HepG2 (cell line): ENCODE results near the gene TBC1D12. TPM values are rescaled to one million over a fixed set of nuclear protein-coding genes. Genes with fewer than 3 reads are reported as not detected.

ENCODE experiments used
- ARHGAP35 ChIP-seq: sonication (generic); formaldehyde crosslinking; IDR thresholded peaks from 2 replicates; pipeline ENCODE4 v1.9.0; 2022; ENCODE audit warnings: mild to moderate bottlenecking, inconsistent platforms, moderate library complexity, missing genetic modification reagents, borderline replicate concordance
- BRCA1 ChIP-seq: sonication (generic); formaldehyde crosslinking; IDR thresholded peaks from 2 replicates; pipeline ENCODE4 v1.4.0; 2020; ENCODE audit warnings: missing genetic modification reagents
- CREB1 ChIP-seq, 2 experiments: fragments of 450-650 bp in 1 of 2; IDR thresholded peaks; 2 replicates each; pipeline ENCODE4 v1.6.1; 2016 to 2017; ENCODE audit warnings: control low read depth in 1 of 2, mild to moderate bottlenecking in 1 of 2, missing compliant biosample characterization in 1 of 2, missing genetic modification characterization in 1 of 2
- HNRNPLL ChIP-seq: fragments of 200-400 bp; formaldehyde crosslinking; IDR thresholded peaks from 2 replicates; pipeline ENCODE4 v1.6.1; 2017; ENCODE audit warnings: mild to moderate bottlenecking, low read depth, low read length; ENCODE audit not compliant: poor library complexity, severe bottlenecking
- KDM3A ChIP-seq: IDR thresholded peaks from 2 replicates; pipeline ENCODE4 v1.6.1; 2018; ENCODE audit warnings: low read depth, missing compliant biosample characterization
- KLF16 ChIP-seq, 2 experiments: sonication (generic) in 1 of 2; formaldehyde crosslinking in 1 of 2; IDR thresholded peaks; 2 replicates each; pipeline versions ENCODE4 v1.6.1 to v1.8.0; 2016 to 2023; ENCODE audit warnings: missing genetic modification reagents in 2 of 2, missing compliant biosample characterization in 1 of 2
- PLSCR1 ChIP-seq: sonication (generic); formaldehyde crosslinking; IDR thresholded peaks from 2 replicates; pipeline ENCODE4 v1.5.0; 2020; ENCODE audit warnings: missing genetic modification reagents, mild to moderate bottlenecking, borderline replicate concordance
- POLR2A ChIP-seq, 2 experiments: IDR thresholded peaks; 2 replicates each; pipeline ENCODE4 v1.6.1; 2011; ENCODE audit warnings: low read depth in 2 of 2, low read length in 2 of 2, mild to moderate bottlenecking in 1 of 2, moderate library complexity in 1 of 2; ENCODE audit not compliant: insufficient read depth in 1 of 2
- SAP130 ChIP-seq: IDR thresholded peaks from 2 replicates; pipeline ENCODE4 v1.6.1; 2016; ENCODE audit warnings: low read depth
- ZBTB20 ChIP-seq: sonication (generic); formaldehyde crosslinking; IDR thresholded peaks from 2 replicates; pipeline ENCODE4 v1.8.1; 2023; ENCODE audit warnings: missing genetic modification reagents, low read depth, mild to moderate bottlenecking, borderline replicate concordance
- ZBTB39 ChIP-seq: sonication (generic); formaldehyde crosslinking; IDR thresholded peaks from 2 replicates; pipeline ENCODE4 v1.5.0; 2020; ENCODE audit warnings: missing genetic modification reagents
- ZMYM3 ChIP-seq: sonication (generic); formaldehyde crosslinking; IDR thresholded peaks from 2 replicates; pipeline ENCODE4 v1.5.1; 2020; ENCODE audit warnings: mild to moderate bottlenecking, missing genetic modification reagents
- ZNF510 ChIP-seq: sonication (generic); formaldehyde crosslinking; IDR thresholded peaks from 2 replicates; pipeline ENCODE4 v1.4.0; 2020; ENCODE audit warnings: low read depth, mild to moderate bottlenecking, missing genetic modification reagents
- ZNF646 ChIP-seq: sonication (generic); formaldehyde crosslinking; IDR thresholded peaks from 2 replicates; pipeline ENCODE4 v1.9.0; 2021; ENCODE audit warnings: mild to moderate bottlenecking, missing genetic modification reagents
- ZNF768 ChIP-seq: sonication (generic); formaldehyde crosslinking; IDR thresholded peaks from 2 replicates; pipeline ENCODE4 v1.4.0; 2020; ENCODE audit warnings: missing genetic modification reagents
- ZNF792 ChIP-seq: IDR thresholded peaks from 2 replicates; pipeline ENCODE4 v1.6.1; 2016
- ZSCAN29 ChIP-seq: sonication (generic); formaldehyde crosslinking; conservative IDR thresholded peaks from 2 replicates; pipeline ENCODE4 v1.4.0; 2020; ENCODE audit warnings: mild to moderate bottlenecking, missing genetic modification reagents
- polyA plus RNA-seq, 8 experiments: library from polyadenylated mRNA; depleted of rRNA in 3 of 8; stranded (reverse) in 7 of 8; unstranded in 1 of 8; fragments of >200 nt; fragmentation: Illumina TruSeq in 4 of 8; extraction: Trizol in 4 of 8; gene quantifications; 2 replicates each; pipeline versions ENCODE4 v1.2.1 to v1.2.3, GENCODE V29; 2011 to 2016; ENCODE audit warnings: low read depth in 4 of 8, missing spikeins in 1 of 8, mixed read lengths in 1 of 8; ENCODE audit not compliant: insufficient read depth in 1 of 8
- total RNA-seq, 5 experiments: library from RNA; depleted of rRNA; stranded (reverse); fragments of >200 nt; fragmentation: Illumina TruSeq; extraction: Trizol; gene quantifications; 2 replicates each; pipeline ENCODE4 v1.2.3, GENCODE V29; 2016; ENCODE audit warnings: low read depth in 1 of 5
- TF ChIP-seq, protein P1 (sequence below): sonication (generic); formaldehyde crosslinking; conservative IDR thresholded peaks from 2 replicates; pipeline ENCODE4 v1.4.0; 2020; ENCODE audit warnings: missing genetic modification reagents

Gene TBC1D12
- total and polyA plus RNA-seq, 2 of the 13 experiments (the other 11 are each of a cell fraction or from before 2014, with no cell fraction given), result 5.7 to 6.2 TPM

DNA sequence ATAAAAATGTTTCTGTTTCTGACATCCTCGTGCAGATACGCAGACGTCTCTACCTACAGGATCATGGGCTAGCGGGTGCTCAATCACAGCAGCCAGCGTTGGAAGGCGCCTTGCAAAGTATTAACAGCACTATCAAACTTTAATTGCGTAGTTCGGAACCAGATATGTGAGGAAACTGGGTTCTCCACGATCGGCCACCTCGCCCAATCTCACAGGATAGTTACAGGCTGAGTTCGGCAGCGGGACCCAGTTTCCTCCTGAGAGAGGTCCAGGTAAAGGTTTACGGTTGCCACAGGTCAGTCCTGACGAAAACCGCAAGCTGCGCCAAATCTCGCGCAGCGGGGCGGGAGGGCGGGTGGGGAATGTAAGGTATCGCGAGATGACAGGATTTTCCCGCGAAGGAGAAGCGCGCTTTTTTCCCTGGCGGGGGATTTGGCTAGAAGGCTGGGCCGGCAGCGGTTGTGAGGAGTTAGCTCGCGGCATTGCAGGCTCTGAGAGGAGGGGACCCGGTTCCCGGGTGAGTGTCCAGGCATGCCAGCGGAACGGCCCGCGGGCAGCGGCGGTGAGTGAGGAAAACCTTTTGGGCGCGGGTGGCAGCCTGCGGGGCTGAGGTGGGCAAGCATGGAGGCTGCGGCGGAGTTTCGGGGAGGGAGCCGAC, 143.2 kb downstream of the TBC1D12 start, which contains the start of gene HELLS (continued):
- TF ChIP-seq ZNF646 (CRISPR knock-in tag), result no peak
- peak; percentile 48; the same call in 1 of the 2 replicates for TF ChIP-seq KDM3A (CRISPR knock-in tag)
- TF ChIP-seq, protein P1, sequence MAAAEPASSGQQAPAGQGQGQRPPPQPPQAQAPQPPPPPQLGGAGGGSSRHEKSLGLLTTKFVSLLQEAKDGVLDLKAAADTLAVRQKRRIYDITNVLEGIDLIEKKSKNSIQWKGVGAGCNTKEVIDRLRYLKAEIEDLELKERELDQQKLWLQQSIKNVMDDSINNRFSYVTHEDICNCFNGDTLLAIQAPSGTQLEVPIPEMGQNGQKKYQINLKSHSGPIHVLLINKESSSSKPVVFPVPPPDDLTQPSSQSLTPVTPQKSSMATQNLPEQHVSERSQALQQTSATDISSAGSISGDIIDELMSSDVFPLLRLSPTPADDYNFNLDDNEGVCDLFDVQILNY (CRISPR knock-in tag), result peak; percentile 95
- peak; percentile 75; the same call in 1 of the 2 replicates for TF ChIP-seq ZNF510 (CRISPR knock-in tag)
- peak; percentile 52; the same call in 1 of the 2 replicates for TF ChIP-seq ZNF792 (CRISPR knock-in tag)
- 0 out of 2 replicates have a peak, but pooled peaks have one; percentile 63 for TF ChIP-seq PLSCR1
- TF ChIP-seq ZMYM3, result no peak
- TF ChIP-seq BRCA1 (CRISPR knock-in tag), result 0 out of 2 replicates have a peak, but pooled peaks have one; percentile 44
- TF ChIP-seq HNRNPLL, result peak; percentile 90
- TF ChIP-seq KLF16 (CRISPR knock-in tag; IDR thresholded peaks at IDR 0.05), result peak in 1 of 2 experiments; percentile 43; a peak in 1 of 4 replicates
- peak; percentile 56; the same call in 1 of the 2 replicates for TF ChIP-seq ZSCAN29
- TF ChIP-seq ZBTB20 (CRISPR knock-in tag), result 0 out of 2 replicates have a peak, but pooled peaks have one; percentile 37
- TF ChIP-seq CREB1 (IDR thresholded peaks at IDR 0.05), result no peak
- peak; percentile 55; the same call in 1 of the 2 replicates for TF ChIP-seq CREB1 (CRISPR knock-in tag; IDR thresholded peaks at IDR 0.05)
- peak; percentile 77; the same call in 1 of the 2 replicates for TF ChIP-seq ZNF768 (CRISPR knock-in tag)
- peak; percentile 78 to 85 for TF ChIP-seq POLR2A (IDR thresholded peaks at IDR 0.05; ENCODE audit: insufficient read depth in 1 of 2, low read depth in 2 of 2, low read length in 2 of 2)
- TF ChIP-seq ZBTB39, result 0 out of 2 replicates have a peak, but pooled peaks have one; percentile 22
- peak; percentile 23; the same call in 1 of the 2 replicates for TF ChIP-seq ARHGAP35 (CRISPR knock-in tag)
- TF ChIP-seq SAP130 (CRISPR knock-in tag), result peak; percentile 93
